ENCODE results near the gene OPCML.

The OPCML gene

DNA sequence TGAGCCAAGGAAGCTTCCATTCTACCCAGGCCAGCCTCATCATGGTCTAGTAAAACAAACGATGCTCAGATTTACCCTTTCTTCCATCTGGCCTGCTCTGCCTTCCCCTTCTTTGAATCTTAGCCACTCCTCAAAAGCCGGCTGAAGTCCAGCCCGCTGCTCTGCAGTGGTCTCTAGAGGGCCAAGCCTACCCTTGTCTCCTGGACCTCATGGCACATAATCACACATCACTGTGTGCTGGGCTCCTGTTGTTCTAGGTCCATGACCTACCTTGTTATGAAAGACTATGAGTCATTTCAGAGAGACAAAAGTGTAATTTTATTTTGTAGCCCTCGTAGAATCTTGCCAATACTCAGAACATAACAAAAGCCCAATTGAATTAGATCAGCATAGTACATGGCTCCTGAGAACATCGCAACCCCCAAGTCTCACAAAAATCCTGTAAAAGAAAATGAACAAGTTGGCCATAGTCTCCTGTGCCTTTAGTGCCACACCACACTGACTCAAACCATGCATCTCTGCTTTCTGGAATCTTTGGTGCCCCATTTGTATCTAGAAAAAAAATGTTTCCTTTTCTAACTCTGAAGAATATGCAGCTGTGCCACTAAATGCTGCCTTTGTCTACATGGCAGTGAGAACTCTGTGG, 192.7 kb downstream of the OPCML start:
- no peak overlapping the region for H2AFZ ChIP-seq (ENCODE audit: low read length)
- H3K27ac ChIP-seq (ENCODE audit: low read depth, low read length, poor library complexity, severe bottlenecking), result no peak overlapping the region
- no peaks in the 10 kb centered on the region for H3K79me2 ChIP-seq (ENCODE audit: insufficient read depth, low read length)
- H3K27me3 ChIP-seq (ENCODE audit: insufficient read depth, low read length), result no peaks in the 10 kb centered on the region
- H3K4me3 ChIP-seq (ENCODE audit: low read depth, low read length, poor library complexity, severe bottlenecking), result no peak overlapping the region
- no peaks in the 10 kb centered on the region for H4K20me1 ChIP-seq (ENCODE audit: insufficient read depth, low read length)
- no peak overlapping the region for H3K4me2 ChIP-seq (ENCODE audit: low read length)
- H3K9ac ChIP-seq (ENCODE audit: low read length), result no peak overlapping the region
- H3K9me2 ChIP-seq (ENCODE audit: low read depth, low read length), result no peaks in the 10 kb centered on the region
- H3K9me3 ChIP-seq (ENCODE audit: low read length), result no peaks in the 10 kb centered on the region
- TF ChIP-seq EZH2 (IDR thresholded peaks at IDR 0.05; ENCODE audit: borderline replicate concordance, low read length), result no peak
- TF ChIP-seq, protein P1, sequence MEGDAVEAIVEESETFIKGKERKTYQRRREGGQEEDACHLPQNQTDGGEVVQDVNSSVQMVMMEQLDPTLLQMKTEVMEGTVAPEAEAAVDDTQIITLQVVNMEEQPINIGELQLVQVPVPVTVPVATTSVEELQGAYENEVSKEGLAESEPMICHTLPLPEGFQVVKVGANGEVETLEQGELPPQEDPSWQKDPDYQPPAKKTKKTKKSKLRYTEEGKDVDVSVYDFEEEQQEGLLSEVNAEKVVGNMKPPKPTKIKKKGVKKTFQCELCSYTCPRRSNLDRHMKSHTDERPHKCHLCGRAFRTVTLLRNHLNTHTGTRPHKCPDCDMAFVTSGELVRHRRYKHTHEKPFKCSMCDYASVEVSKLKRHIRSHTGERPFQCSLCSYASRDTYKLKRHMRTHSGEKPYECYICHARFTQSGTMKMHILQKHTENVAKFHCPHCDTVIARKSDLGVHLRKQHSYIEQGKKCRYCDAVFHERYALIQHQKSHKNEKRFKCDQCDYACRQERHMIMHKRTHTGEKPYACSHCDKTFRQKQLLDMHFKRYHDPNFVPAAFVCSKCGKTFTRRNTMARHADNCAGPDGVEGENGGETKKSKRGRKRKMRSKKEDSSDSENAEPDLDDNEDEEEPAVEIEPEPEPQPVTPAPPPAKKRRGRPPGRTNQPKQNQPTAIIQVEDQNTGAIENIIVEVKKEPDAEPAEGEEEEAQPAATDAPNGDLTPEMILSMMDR (IDR thresholded peaks at IDR 0.05; ENCODE audit: low read length), result no peak
- H3K4me1 ChIP-seq (ENCODE audit: insufficient read depth, low read length, severe bottlenecking), result no peaks in the 10 kb centered on the region
- no peaks in the 10 kb centered on the region for H3K36me3 ChIP-seq (ENCODE audit: insufficient read depth, low read length)
- no peaks in the 10 kb centered on the region for H3F3A ChIP-seq (ENCODE audit: insufficient read depth, low read length)

- H3F3A ChIP-seq (ENCODE audit: insufficient read depth, low read length), result no peaks in the 10 kb centered on the region
- no peak overlapping the region for H3K4me2 ChIP-seq (ENCODE audit: low read length)
- no peaks in the 10 kb centered on the region for H3K79me2 ChIP-seq (ENCODE audit: insufficient read depth, low read length)
- no peak overlapping the region for H2AFZ ChIP-seq (ENCODE audit: low read length)
- no peak overlapping the region for H3K9ac ChIP-seq (ENCODE audit: low read length)
- no peaks in the 10 kb centered on the region for H4K20me1 ChIP-seq (ENCODE audit: insufficient read depth, low read length)
- no peaks in the 10 kb centered on the region for H3K9me2 ChIP-seq (ENCODE audit: low read depth, low read length)
- TF ChIP-seq EZH2 (IDR thresholded peaks at IDR 0.05; ENCODE audit: borderline replicate concordance, low read length), result no peak
- TF ChIP-seq, protein P1 (IDR thresholded peaks at IDR 0.05; ENCODE audit: low read length), result no peak
- no peaks in the 10 kb centered on the region for H3K9me3 ChIP-seq (ENCODE audit: low read length)
- no peaks in the 10 kb centered on the region for H3K36me3 ChIP-seq (ENCODE audit: insufficient read depth, low read length)
- H3K27ac ChIP-seq (ENCODE audit: low read depth, low read length, poor library complexity, severe bottlenecking), result no peak overlapping the region
- H3K27me3 ChIP-seq (ENCODE audit: insufficient read depth, low read length), result no peaks in the 10 kb centered on the region
- H3K4me1 ChIP-seq (ENCODE audit: insufficient read depth, low read length, severe bottlenecking), result no peaks in the 10 kb centered on the region
- no peak overlapping the region for H3K4me3 ChIP-seq (ENCODE audit: low read depth, low read length, poor library complexity, severe bottlenecking)
These were observed 193.7 kb downstream of the OPCML start for GRCh38 chr11:133338588-133338987.

- Histone ChIP-seq H3K9ac (ENCODE audit: low read length) (no peak overlapping the region), H3K4me3 (ENCODE audit: low read depth, low read length, poor library complexity, severe bottlenecking) (no peak overlapping the region), H2AFZ (ENCODE audit: low read length) (no peak overlapping the region), H3F3A (ENCODE audit: insufficient read depth, low read length) (no peaks in the 10 kb centered on the region), H3K27ac (ENCODE audit: low read depth, low read length, poor library complexity, severe bottlenecking) (no peak overlapping the region), H3K4me2 (ENCODE audit: low read length) (no peak overlapping the region), H3K79me2 (ENCODE audit: insufficient read depth, low read length) (no peaks in the 10 kb centered on the region), H3K27me3 (ENCODE audit: insufficient read depth, low read length) (no peaks in the 10 kb centered on the region), H4K20me1 (ENCODE audit: insufficient read depth, low read length) (no peaks in the 10 kb centered on the region), H3K9me3 (ENCODE audit: low read length) (no peaks in the 10 kb centered on the region), H3K36me3 (ENCODE audit: insufficient read depth, low read length) (no peaks in the 10 kb centered on the region), H3K4me1 (ENCODE audit: insufficient read depth, low read length, severe bottlenecking) (no peaks in the 10 kb centered on the region), H3K9me2 (ENCODE audit: low read depth, low read length) (no peaks in the 10 kb centered on the region)
- TF ChIP-seq, protein P1 (IDR thresholded peaks at IDR 0.05; ENCODE audit: low read length), result no peak
- no peak for TF ChIP-seq EZH2 (IDR thresholded peaks at IDR 0.05; ENCODE audit: borderline replicate concordance, low read length)
These were observed 194.3 kb downstream of the OPCML start for GRCh38 chr11:133337951-133338418.

Data from OCI-LY1 (cell line).